GM18951 (cell line): ENCODE measurements around the gene PPTC7.
"Not testable (repeated sequence)": the region's sequence is repeated elsewhere in the genome, so short reads cannot be mapped to it uniquely, and the experiment has no call there.

Source experiments
- POLR2A ChIP-seq: IDR thresholded peaks from 4 replicates; pipeline ENCODE4 v1.6.1; 2011; ENCODE audit warnings: mild to moderate bottlenecking; ENCODE audit not compliant: insufficient read length, insufficient read depth; ENCODE audit errors: extremely low read depth
- in situ Hi-C: fragments of 300-500 bp; cut with MboI; formaldehyde crosslinking; loops from one replicate; pipeline ENCODE4 v1.12.0; 2022; ENCODE audit warnings: low sequenced_read_pairs, mixed read lengths, inconsistent platforms; ENCODE audit not compliant: unreplicated experiment

Gene PPTC7

DNA sequence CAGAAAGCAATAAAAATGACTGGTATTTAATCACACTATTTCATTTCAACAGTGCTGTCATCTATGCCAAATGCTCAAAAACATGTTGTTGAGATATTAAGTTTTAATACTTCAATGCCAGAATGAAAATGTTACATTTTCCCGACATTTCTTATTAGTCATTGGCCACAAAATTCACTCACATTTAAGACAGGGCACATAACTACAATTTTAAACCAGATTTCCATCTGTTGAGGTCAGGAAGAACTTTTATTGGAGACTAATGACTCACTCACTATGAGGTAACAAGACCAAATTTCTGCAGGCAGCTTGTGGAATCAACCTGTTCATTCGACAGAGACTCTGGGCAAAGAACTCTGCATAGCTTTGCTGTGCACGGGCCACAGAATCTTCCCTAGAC is 36.8 kb downstream of the PPTC7 start:
- in situ Hi-C loops = no loop called here
- TF ChIP-seq POLR2A = no peak

- in situ Hi-C loops = no loop called here
- no peak for TF ChIP-seq POLR2A
Observed at GRCh38 chr12:110545812-110546211, 37.3 kb downstream of the PPTC7 start.

DNA sequence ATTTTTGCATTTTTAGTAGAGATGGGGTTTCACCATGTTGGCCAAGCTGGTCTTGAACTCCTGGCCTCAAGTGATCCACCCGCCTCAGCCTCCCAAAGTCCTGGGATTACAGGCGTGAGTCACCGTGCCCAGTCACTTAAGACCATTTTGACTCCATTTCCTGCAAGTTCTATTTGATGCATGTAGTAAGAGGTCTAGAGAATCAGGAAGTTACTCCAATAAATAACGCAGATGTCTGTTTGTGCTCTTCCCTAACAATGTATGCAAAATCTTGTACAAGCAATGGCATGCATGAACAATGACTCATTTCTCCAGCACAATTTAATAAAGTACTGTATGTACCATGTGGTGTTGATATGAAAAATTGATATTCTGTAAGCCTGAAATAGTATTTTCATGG is 37.9 kb downstream of the PPTC7 start:
- in situ Hi-C loops = not testable (repeated sequence)

DNA sequence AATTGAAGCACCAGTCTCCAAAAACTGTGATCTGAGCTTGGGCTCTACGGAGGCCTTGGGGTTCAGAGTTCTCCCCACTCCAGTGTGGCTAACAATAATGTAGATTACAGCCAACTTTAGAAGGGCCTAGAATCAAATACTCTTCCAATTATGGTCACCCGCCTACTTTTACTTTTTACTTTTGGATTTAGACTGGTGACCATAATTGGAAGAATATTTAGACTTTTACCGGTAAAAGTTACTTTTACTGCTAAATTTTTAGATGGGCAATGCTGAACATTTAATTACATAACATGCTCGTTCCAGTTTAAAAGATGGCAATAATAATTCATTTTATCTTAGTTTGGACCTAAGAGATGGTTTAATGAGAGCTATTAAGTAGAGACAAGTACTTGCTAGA is 39.2 kb downstream of the PPTC7 start:
- in situ Hi-C loops = no loop called here
- TF ChIP-seq POLR2A = no peak

DNA sequence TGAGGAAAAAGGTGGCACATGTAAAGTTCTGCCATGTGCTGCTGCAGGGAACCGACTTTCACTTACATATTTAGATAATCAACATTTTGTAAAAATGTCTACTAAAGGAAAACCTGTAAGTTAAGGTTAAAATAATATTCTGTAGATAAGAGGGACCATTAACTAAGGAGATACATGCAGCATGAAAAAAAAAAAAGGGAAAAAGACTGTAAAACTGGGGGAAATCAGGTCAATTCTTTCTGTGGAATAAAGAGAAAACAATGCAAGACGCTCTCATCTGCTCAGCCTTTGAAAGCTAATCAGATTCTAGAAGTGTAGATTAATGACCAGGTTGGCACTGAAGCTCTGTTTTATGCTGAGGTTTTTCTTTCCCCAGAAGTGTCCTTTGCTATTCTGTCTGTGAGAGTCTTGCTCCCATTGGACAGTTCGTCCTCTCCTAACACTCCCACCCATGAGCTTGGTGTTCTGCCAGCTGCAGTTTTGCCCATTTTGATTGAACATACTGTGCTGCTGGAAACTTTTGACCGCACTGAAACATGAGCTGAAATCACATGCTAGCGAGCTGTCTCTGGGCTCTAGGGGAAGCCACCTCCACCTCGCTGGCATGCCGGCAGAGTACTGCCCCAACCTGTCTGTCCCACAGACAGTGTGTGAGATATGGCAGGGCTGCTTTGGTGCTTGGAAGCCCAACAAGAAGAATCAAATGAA is 39.7 kb downstream of the PPTC7 start:
- in situ Hi-C loops = no loop called here
- TF ChIP-seq POLR2A = no peak

DNA sequence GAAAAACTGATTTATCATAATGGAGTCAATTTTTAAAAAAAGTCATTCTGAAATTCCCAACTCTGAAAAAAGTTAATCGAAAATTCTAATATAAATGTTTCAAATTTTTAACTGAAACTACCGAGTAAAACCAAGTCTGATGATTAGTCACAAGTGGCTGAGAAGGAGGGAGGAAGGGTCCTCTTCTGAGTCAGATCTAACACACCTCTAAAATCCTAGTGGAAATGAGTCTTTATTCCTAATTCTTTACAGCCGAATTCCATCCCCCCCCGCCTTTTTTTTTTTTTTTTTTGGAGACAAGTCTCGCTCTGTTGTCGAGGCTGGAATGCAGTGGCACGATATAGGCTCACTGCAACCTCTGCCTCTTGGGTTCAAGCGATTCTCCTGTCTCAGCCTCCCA is 43.1 kb downstream of the PPTC7 start:
- in situ Hi-C loops = no loop called here
- no peak for TF ChIP-seq POLR2A

DNA sequence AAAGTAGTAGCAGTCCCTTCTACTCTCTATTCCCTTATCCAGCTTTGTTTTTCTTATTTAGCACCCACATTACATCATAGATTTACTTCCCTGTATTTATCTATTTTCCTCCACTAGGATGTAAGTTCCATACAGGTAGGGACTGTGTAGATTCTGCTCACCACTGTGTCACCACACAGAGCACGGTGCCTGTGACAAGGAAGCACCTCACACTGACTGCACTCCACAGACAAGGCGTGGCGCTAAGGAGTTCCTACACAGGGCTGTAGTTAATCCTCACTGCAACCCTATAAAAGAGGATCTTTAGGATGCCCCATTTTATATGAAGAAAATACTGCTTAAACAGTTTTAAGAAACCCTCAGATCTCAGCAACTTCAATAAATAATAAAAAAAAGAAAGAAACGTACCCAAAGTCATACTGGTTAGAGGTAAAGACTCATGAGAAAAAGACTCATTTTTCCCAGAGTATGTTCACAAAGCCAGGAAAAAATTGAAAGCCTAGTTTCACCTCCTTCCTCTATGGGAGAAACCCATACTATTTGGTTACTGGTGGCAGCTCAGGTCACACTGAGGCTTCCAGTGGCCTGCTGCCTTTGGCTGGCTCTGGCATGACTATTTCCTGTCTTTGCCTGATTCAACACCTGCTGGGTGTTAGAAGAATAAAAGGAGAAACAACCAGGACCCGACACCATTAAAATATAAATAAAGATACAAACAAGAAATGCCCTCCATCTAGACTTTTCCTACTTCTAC is 44.1 kb downstream of the PPTC7 start:
- in situ Hi-C loops = no loop called here

GRCh38 chr12:110537605-110538409 is 45.3 kb downstream of the PPTC7 start:
- no peak for TF ChIP-seq POLR2A
- in situ Hi-C loops = no loop called here

More for the DNA sequence above, 44.1 kb downstream of the PPTC7 start:
- no peak for TF ChIP-seq POLR2A

DNA sequence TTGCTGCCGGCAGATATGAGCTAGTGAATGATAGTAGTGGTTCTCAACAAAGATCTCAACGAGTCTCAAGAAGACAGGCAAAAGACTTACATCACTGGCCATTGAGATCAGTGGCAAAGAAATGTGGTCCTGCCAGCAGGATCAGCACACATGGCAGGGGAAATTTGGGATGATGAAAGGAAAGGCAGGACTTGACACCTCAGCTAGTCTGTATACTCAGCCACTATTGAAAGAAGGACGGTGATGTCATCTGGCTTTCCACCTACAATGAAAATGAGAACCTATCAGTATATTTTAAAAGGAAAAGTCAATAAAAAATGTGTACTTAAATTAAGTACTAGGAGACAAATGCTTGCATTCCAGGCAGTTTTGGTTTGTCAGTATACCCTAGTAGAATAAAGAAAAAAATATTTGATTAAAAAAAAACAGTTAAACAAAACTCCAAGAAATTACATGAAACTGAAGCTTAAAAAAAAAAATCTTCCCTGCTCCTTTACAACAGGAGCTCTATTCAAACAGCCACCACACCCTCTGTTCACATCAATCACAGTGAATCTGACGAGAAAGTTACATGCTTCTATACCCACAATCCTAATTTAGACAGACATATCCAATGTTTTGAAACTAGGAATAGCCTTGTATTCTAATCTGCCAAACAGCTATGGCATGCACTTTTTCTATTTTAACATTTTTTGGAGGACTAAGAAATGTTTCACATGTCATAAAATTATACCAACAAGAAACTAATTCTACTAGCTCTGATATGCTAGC is 46.1 kb downstream of the PPTC7 start:
- TF ChIP-seq POLR2A = no peak
- in situ Hi-C loops = no loop called here

- in situ Hi-C loops = no loop called here
Observed at GRCh38 chr12:110534811-110535210, 48.3 kb downstream of the PPTC7 start.

GRCh38 chr12:110533607-110534006 is 49.5 kb downstream of the PPTC7 start:
- in situ Hi-C loops = no loop called here

More at GRCh38 chr12:110534811-110535210, 48.3 kb downstream of the PPTC7 start:
- TF ChIP-seq POLR2A = no peak

DNA sequence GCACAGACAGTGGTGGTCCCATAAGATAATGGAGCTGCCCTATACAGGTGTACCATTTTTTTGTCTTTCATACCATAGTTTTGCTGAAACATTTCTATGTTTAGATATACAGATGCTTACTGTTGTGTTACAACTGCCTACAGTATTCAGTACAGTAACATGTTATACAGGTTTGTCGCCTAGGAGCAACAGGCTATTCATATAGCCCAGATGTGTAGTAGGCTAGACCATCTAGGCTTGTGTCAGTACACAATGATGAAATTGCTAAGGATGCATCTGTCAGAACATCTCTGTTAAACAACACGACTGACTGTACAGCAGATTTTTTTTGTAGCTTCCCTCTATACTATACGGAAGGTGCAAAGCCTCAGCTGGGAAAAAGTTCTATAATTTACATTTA is 50.5 kb downstream of the PPTC7 start:
- TF ChIP-seq POLR2A = no peak
- in situ Hi-C loops = no loop called here

More at GRCh38 chr12:110533607-110534006, 49.5 kb downstream of the PPTC7 start:
- TF ChIP-seq POLR2A = no peak
